ENCODE data around the gene KSR2.

GRCh38 chr12:117936722-117937484, 31.9 kb downstream of the KSR2 start:
- TF ChIP-seq CTCF (IDR thresholded peaks at IDR 0.05; ENCODE audit: low read depth, low read length) (no peak), EZH2phosphoT487 (IDR thresholded peaks at IDR 0.05; ENCODE audit: low read depth) (no peak)

All from OCI-LY3 (cell line).